ENCODE data around the gene SERTAD3.

- TF ChIP-seq, protein P1, sequence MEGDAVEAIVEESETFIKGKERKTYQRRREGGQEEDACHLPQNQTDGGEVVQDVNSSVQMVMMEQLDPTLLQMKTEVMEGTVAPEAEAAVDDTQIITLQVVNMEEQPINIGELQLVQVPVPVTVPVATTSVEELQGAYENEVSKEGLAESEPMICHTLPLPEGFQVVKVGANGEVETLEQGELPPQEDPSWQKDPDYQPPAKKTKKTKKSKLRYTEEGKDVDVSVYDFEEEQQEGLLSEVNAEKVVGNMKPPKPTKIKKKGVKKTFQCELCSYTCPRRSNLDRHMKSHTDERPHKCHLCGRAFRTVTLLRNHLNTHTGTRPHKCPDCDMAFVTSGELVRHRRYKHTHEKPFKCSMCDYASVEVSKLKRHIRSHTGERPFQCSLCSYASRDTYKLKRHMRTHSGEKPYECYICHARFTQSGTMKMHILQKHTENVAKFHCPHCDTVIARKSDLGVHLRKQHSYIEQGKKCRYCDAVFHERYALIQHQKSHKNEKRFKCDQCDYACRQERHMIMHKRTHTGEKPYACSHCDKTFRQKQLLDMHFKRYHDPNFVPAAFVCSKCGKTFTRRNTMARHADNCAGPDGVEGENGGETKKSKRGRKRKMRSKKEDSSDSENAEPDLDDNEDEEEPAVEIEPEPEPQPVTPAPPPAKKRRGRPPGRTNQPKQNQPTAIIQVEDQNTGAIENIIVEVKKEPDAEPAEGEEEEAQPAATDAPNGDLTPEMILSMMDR (IDR thresholded peaks at IDR 0.05): no peak
- TF ChIP-seq POLR2A (IDR thresholded peaks at IDR 0.05): no peak
Observed at GRCh38 chr19:40393894-40394815, 50.0 kb downstream of the SERTAD3 start.

Data from lower leg skin (tissue), 3 donors.